OCI-LY3 (cell line): ENCODE data around the gene LPCAT2.

ENCODE experiments used
- H2AFZ ChIP-seq: fragments of 200-600, 300-600 bp; shearing (Covaris generic); 2 replicates; pipeline ENCODE4 v1.6.0; 2014; ENCODE audit warnings: antibody characterized with exemption, low read depth, low read length
- H3K27ac ChIP-seq: fragments of 200-600, 300-600 bp; sonication (generic); 2 replicates; pipeline ENCODE4 v1.5.1; 2014; ENCODE audit warnings: mild to moderate bottlenecking, low read length, moderate library complexity, mixed read lengths
- H3K27me3 ChIP-seq: fragments of 200-600, 300-600 bp; sonication (generic); 2 replicates; pipeline ENCODE4 v1.6.1; 2014; ENCODE audit warnings: low read depth, low read length, mixed read lengths
- H3K36me3 ChIP-seq: fragments of 200-600, 300-600 bp; sonication (generic); replicated peaks from 2 replicates; pipeline ENCODE3; 2014; ENCODE audit warnings: low read depth, low read length, mixed read lengths
- H3K4me1 ChIP-seq: fragments of 300-600, 200-600 bp; sonication (generic); 2 replicates; pipeline ENCODE4 v1.6.1; 2014; ENCODE audit warnings: low read length, mixed read lengths
- H3K4me2 ChIP-seq: fragments of 200-600, 300-600 bp; sonication (generic); 2 replicates; pipeline ENCODE4 v1.6.1; 2014; ENCODE audit warnings: low read length, mixed read lengths
- H3K4me3 ChIP-seq: fragments of 300-600, 200-600 bp; sonication (generic); 2 replicates; pipeline ENCODE4 v1.5.1; 2014; ENCODE audit warnings: antibody characterized with exemption, mild to moderate bottlenecking, low read length, moderate library complexity
- H3K79me2 ChIP-seq: fragments of 300-600, 200-600 bp; shearing (Covaris generic); 2 replicates; pipeline ENCODE4 v1.6.1; 2014; ENCODE audit warnings: mild to moderate bottlenecking, low read length, mixed read lengths
- H3K9ac ChIP-seq: fragments of 300-600, 200-600 bp; shearing (Covaris generic); 2 replicates; pipeline ENCODE4 v1.6.0; 2014; ENCODE audit warnings: mild to moderate bottlenecking, low read length, moderate library complexity
- H3K9me3 ChIP-seq: fragments of 200-600, 300-600 bp; shearing (Covaris generic); 2 replicates; pipeline ENCODE4 v1.6.1; 2014; ENCODE audit warnings: low read length, mixed read lengths; ENCODE audit not compliant: insufficient read depth
- H4K20me1 ChIP-seq: fragments of 200-600, 300-600 bp; sonication (generic); 2 replicates; pipeline ENCODE4 v1.6.1; 2016; ENCODE audit warnings: low read length, mixed read lengths; ENCODE audit not compliant: insufficient read depth
- CTCF ChIP-seq: fragments of 200-600, 300-600 bp; sonication (generic); IDR thresholded peaks from 2 replicates; pipeline ENCODE4 v1.5.1; 2014; ENCODE audit warnings: antibody characterized with exemption, low read length, low read depth
- EZH2phosphoT487 ChIP-seq: fragments of 200-600 bp; shearing (Covaris generic); IDR thresholded peaks from 2 replicates; pipeline ENCODE4 v1.6.1; 2018; ENCODE audit warnings: antibody characterized with exemption, mixed run types, low read depth

The LPCAT2 gene

GRCh38 chr16:55475919-55476318 is 33.0 kb upstream of the LPCAT2 start:
- no peaks in the 10 kb centered on the region for H3K36me3 ChIP-seq
- no peak overlapping the region for H2AFZ ChIP-seq
- H3K4me3 ChIP-seq = no peak overlapping the region
- TF ChIP-seq CTCF (no peak), EZH2phosphoT487 (no peak)
- H3K4me1 ChIP-seq = no peaks in the 10 kb centered on the region
- H3K4me2 ChIP-seq = no peak overlapping the region
- no peaks in the 10 kb centered on the region for H3K9me3 ChIP-seq
- H4K20me1 ChIP-seq = no peaks in the 10 kb centered on the region
- no peak overlapping the region for H3K9ac ChIP-seq
- no peaks in the 10 kb centered on the region for H3K79me2 ChIP-seq
- H3K27me3 ChIP-seq = peaks cover 4% of the 10 kb centered on the region; the same call in 1 of the 2 replicates
- H3K27ac ChIP-seq = no peak overlapping the region

GRCh38 chr16:55476625-55477533 is 32.0 kb upstream of the LPCAT2 start:
- Histone ChIP-seq H2AFZ (no peak overlapping the region), H3K36me3 (no peaks in the 10 kb centered on the region), H3K27me3 (peaks cover 4% of the 10 kb centered on the region; the same call in 1 of the 2 replicates), H3K9me3 (no peaks in the 10 kb centered on the region), H3K4me3 (no peak overlapping the region), H3K9ac (no peak overlapping the region), H4K20me1 (no peaks in the 10 kb centered on the region), H3K4me1 (no peaks in the 10 kb centered on the region), H3K79me2 (no peaks in the 10 kb centered on the region), H3K4me2 (no peak overlapping the region), H3K27ac (no peak overlapping the region)
- TF ChIP-seq EZH2phosphoT487 = no peak
- TF ChIP-seq CTCF = no peak

GRCh38 chr16:55477736-55478135 is 31.1 kb upstream of the LPCAT2 start:
- H3K4me2 ChIP-seq = no peak overlapping the region
- no peak overlapping the region for H2AFZ ChIP-seq
- H3K27me3 ChIP-seq = peaks cover 4% of the 10 kb centered on the region; the same call in 1 of the 2 replicates
- H3K27ac ChIP-seq = no peak overlapping the region
- no peaks in the 10 kb centered on the region for H4K20me1 ChIP-seq
- H3K9ac ChIP-seq = no peak overlapping the region
- no peaks in the 10 kb centered on the region for H3K4me1 ChIP-seq
- H3K36me3 ChIP-seq = no peaks in the 10 kb centered on the region
- H3K9me3 ChIP-seq = no peaks in the 10 kb centered on the region
- H3K4me3 ChIP-seq = no peak overlapping the region
- TF ChIP-seq EZH2phosphoT487 (no peak), CTCF (no peak)
- H3K79me2 ChIP-seq = no peaks in the 10 kb centered on the region

GRCh38 chr16:55478827-55479429 is 29.9 kb upstream of the LPCAT2 start, which contains the start of gene MMP2:
Gene MMP2 (plus strand): TSS chr16:55479198. CDS start chr16:55479480, 282 bp downstream.
- H3K27me3 ChIP-seq = no peaks in the 10 kb centered on the region

More at GRCh38 chr16:55478827-55479429, 29.9 kb upstream of the LPCAT2 start, which contains the start of gene MMP2:
- no peak within 1 kb of the TSS for H2AFZ ChIP-seq
- TF ChIP-seq CTCF = no peak
- TF ChIP-seq EZH2phosphoT487 = no peak
- H3K4me1 ChIP-seq = no peaks in the 10 kb centered on the region
- no peaks in the 10 kb centered on the region for H3K9me3 ChIP-seq
- no peaks in the 10 kb centered on the region for H4K20me1 ChIP-seq
- no peak within 1 kb of the TSS for H3K9ac ChIP-seq
- H3K36me3 ChIP-seq = no peaks in the 10 kb centered on the region
- no peaks in the 10 kb centered on the region for H3K79me2 ChIP-seq
- H3K4me3 ChIP-seq = no peak within 1 kb of the TSS
- H3K27ac ChIP-seq = no peak within 1 kb of the TSS
- no peak within 1 kb of the TSS for H3K4me2 ChIP-seq
